Measurements from ENCODE around the gene CA14.
"Not testable (repeated sequence)": the region's sequence is repeated elsewhere in the genome, so short reads cannot be mapped to it uniquely, and the experiment has no call there.

CA14 gene

DNA sequence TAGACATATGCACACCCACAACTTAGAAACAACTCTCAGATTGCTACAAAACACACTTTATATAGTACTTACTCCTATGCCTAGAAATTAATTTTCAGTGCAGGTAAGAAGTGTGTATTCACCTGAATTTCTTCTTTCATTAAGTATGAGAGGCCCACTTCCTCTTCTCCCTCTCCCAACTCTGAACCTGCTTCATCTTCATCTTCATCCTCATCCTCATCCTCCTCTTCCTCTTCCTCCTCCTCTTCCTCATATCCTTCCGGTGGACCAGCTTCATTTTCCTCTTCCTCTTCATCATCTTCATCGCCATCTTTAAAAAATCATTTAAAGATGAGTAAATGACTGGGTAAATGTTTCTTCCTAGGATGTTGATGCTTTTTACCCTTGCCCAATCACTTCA lies 31.1 kb upstream of the CA14 start:
- Histone ChIP-seq H3K27me3 (no peaks in the 10 kb centered on the region), H3K4me1 (no peaks in the 10 kb centered on the region), H3K36me3 (peaks cover 27 to 84% (median 46%) of the 10 kb centered on the region in 3 donors), H3K4me3 (no peak overlapping the region), H3K9me3 (no peaks in the 10 kb centered on the region), H3K27ac (no peak overlapping the region)
- no peak for DNase-seq
- TF ChIP-seq, protein P1, sequence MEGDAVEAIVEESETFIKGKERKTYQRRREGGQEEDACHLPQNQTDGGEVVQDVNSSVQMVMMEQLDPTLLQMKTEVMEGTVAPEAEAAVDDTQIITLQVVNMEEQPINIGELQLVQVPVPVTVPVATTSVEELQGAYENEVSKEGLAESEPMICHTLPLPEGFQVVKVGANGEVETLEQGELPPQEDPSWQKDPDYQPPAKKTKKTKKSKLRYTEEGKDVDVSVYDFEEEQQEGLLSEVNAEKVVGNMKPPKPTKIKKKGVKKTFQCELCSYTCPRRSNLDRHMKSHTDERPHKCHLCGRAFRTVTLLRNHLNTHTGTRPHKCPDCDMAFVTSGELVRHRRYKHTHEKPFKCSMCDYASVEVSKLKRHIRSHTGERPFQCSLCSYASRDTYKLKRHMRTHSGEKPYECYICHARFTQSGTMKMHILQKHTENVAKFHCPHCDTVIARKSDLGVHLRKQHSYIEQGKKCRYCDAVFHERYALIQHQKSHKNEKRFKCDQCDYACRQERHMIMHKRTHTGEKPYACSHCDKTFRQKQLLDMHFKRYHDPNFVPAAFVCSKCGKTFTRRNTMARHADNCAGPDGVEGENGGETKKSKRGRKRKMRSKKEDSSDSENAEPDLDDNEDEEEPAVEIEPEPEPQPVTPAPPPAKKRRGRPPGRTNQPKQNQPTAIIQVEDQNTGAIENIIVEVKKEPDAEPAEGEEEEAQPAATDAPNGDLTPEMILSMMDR (IDR thresholded peaks at IDR 0.05): no peak
- intact Hi-C loops (cut with DNase I; ENCODE audit: low total_unique reads): no loop called here

DNA sequence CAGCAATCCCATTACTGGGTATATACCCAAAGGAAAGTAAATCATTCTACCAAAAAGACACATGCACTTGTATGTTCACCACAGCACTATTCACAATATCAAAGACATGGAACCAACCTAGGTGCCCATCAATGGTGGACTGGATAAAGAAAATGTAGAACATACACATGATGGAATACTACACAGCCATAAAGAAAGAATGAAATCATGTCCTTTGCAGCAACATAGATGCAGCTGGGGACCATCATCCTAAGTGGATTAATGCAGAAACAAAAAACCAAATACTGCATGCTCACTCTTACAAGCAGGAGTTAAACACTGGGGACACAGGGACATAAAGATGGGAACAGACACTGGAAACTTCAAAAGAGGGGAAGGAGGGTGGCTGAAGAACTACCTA lies 30.3 kb upstream of the CA14 start:
- DNase-seq: no peak
- TF ChIP-seq, protein P1 (IDR thresholded peaks at IDR 0.05): no peak
- intact Hi-C loops (cut with DNase I; ENCODE audit: low total_unique reads): no loop called here
- Histone ChIP-seq H3K9me3 (no peaks in the 10 kb centered on the region), H3K27ac (no peak overlapping the region), H3K4me1 (no peaks in the 10 kb centered on the region), H3K27me3 (no peaks in the 10 kb centered on the region), H3K4me3 (no peak overlapping the region), H3K36me3 (peaks cover 27 to 78% (median 46%) of the 10 kb centered on the region in 3 donors)

DNA sequence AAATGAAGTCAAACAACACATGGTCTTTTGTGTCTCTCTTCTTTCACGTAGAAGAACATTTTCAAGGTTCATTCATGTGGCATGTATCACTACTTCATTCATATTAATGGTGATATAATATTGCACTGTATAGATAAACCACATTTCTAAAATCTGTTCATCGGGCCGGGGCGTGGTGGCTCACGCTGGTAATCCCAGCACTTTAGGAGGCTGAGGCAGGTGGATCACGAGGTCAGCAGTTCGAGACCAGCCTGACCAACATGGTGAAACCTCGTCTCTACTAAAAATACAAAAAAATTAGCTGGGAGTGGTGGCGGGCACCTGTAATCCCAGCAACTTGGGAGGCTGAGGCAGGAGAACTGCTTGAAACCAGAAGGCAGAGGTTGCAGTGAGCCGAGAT lies 29.3 kb upstream of the CA14 start:
- H3K27me3 ChIP-seq; intact Hi-C loops (cut with DNase I; ENCODE audit: low total_unique reads); H3K4me3 ChIP-seq; H3K27ac ChIP-seq; H3K9me3 ChIP-seq; H3K4me1 ChIP-seq: not testable (repeated sequence)
- H3K36me3 ChIP-seq: peaks cover 27 to 70% (median 46%) of the 10 kb centered on the region in 3 donors
- peak in 1 of 2 donors; percentile 34 for DNase-seq

DNA sequence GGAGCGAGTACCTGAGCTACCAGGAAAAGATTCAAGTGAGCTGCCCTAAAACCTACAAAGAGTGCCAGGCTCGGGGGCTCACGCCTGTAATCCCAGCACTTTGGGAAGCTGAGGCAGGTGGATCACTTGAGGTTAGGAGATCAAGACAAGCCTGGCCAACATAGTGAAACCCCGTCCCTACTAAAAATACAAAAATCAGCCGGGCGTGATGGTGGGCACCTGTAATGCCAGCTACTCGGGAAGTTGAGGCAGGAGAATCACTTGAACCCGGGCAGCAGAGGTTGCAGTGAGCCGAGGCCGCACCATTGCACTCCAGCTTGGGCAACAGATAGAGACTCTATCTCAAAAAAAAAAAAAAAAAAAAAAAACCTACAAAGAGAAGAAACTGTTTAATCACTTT lies 24.7 kb upstream of the CA14 start:
- intact Hi-C loops (cut with DNase I; ENCODE audit: low total_unique reads); H3K4me3 ChIP-seq; H3K9me3 ChIP-seq; DNase-seq; H3K27me3 ChIP-seq: not testable (repeated sequence)
- H3K4me1 ChIP-seq: peaks cover 0 to 17% (median 11%) of the 10 kb centered on the region in 4 donors
- H3K27ac ChIP-seq: peak overlapping the region in 1 of 2 donors; percentile 99
- peaks cover 0 to 23% (median 10%) of the 10 kb centered on the region in 3 donors for H3K36me3 ChIP-seq

DNA sequence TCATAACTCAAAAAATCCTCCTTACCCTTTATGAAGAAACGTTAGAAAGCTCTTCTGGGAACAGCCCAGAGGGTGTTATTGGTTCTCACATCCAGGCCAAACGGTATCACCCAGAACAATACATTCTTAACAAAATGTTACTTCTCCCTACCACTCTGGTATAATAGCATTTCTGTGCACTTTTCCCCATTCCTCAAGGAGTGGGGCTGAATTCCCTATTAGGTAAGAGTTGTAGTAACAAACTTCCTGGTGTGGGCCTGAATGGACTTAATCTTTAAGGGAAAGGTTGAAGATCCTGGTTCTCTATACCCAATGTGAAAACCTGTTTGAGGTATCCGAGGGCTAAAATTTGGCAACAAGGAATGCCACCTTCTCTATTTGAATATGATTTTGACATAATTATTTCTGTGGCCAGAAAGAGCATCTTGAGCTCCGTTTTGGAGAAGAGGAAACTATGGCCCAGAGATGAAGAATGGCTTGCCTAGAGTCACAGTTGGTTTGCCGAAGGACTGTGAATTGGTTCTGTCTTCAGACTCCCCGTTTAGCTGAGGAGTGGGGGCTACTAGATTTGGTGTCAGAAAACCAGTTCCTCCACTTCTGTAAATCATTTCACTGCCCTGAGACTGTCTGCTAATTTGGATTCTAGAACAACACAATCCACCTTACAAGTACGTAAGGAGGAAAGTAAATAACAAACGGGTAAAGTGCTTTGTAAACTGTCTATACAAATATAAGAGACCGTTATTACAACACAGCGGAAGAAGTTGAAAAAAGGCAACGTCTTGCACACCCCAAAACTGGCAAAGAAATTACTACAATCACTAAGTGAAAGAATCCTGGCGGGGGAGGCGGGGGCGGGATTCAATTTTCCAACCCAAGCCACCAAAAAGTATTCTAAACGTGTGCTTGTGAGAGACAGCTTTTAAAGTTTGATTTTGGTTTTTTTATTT lies 23.9 kb upstream of the CA14 start:
- intact Hi-C loops (cut with DNase I; ENCODE audit: low total_unique reads): no loop called here
- Histone ChIP-seq H3K9me3 (no peaks in the 10 kb centered on the region), H3K27ac (peak overlapping the region; percentile 97 to 99), H3K27me3 (no peaks in the 10 kb centered on the region), H3K4me3 (peak overlapping the region; percentile 81 to 92), H3K36me3 (peaks cover 0 to 17% (median 10%) of the 10 kb centered on the region in 3 donors), H3K4me1 (peaks cover 0 to 17% (median 11%) of the 10 kb centered on the region in 4 donors)
- DNase-seq: peak in 1 of 2 donors; percentile 67
- TF ChIP-seq, protein P1 (IDR thresholded peaks at IDR 0.05): no peak

DNA sequence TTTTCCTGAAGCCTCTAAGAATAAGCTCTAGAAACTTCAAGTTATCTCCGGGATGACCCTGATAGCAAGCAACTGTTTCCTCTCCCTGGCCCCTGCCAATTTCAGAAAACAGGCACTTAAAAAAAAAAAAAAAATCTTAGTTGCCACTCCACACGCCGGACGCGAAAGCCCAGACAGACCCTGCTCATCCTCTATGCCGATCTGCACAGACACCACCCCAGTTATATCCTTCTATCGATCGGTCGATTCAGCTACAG lies 23.3 kb upstream of the CA14 start:
- intact Hi-C loops (cut with DNase I; ENCODE audit: low total_unique reads): no loop called here
- Histone ChIP-seq H3K4me3 (peak overlapping the region; percentile 81 to 92), H3K9me3 (no peaks in the 10 kb centered on the region), H3K27ac (peak overlapping the region; percentile 97 to 99), H3K36me3 (peaks cover 0 to 17% (median 9%) of the 10 kb centered on the region in 3 donors), H3K4me1 (peaks cover 0 to 17% (median 11%) of the 10 kb centered on the region in 4 donors), H3K27me3 (no peaks in the 10 kb centered on the region)
- DNase-seq: peak in 1 of 2 donors; percentile 32
- TF ChIP-seq, protein P1 (IDR thresholded peaks at IDR 0.05): no peak

Measured in tibial artery (tissue), 4 donors.